IPS-NIHi7 (cell line): ENCODE results near the gene BUB1.
"Not testable (repeated sequence)": the region's sequence is repeated elsewhere in the genome, so short reads cannot be mapped to it uniquely, and the experiment has no call there.

Experiments used
- DNase-seq: peaks from one replicate; pipeline ENCODE4 v3.0.0; 2012; ENCODE audit warnings: mixed read lengths; ENCODE audit errors: extremely low spot score

BUB1 gene

GRCh38 chr2:110677530-110678456 lies at the start of gene BUB1:
Gene BUB1 (minus strand): TSS chr2:110678063. CDS start chr2:110677995, 68 bp downstream.
- peak; percentile 99 for DNase-seq

- no peak for DNase-seq
Observed at GRCh38 chr2:110726285-110726684, 48.4 kb upstream of the BUB1 start.

GRCh38 chr2:110725859-110726258 lies 48.0 kb upstream of the BUB1 start:
- no peak for DNase-seq

GRCh38 chr2:110725370-110725769 lies 47.5 kb upstream of the BUB1 start:
- DNase-seq = no peak

- DNase-seq = no peak
Observed at GRCh38 chr2:110724820-110725219, 47.0 kb upstream of the BUB1 start.

- no peak for DNase-seq
Observed at GRCh38 chr2:110720547-110720946, 42.7 kb upstream of the BUB1 start.

- no peak for DNase-seq
Observed at GRCh38 chr2:110718990-110719389, 41.1 kb upstream of the BUB1 start.

- no peak for DNase-seq
Observed at GRCh38 chr2:110718382-110718781, 40.5 kb upstream of the BUB1 start.

- DNase-seq = no peak
Observed at GRCh38 chr2:110717734-110718133, 39.9 kb upstream of the BUB1 start.

GRCh38 chr2:110716959-110717645 lies 39.2 kb upstream of the BUB1 start:
- no peak for DNase-seq

- DNase-seq = no peak
Observed at GRCh38 chr2:110714452-110715224, 36.8 kb upstream of the BUB1 start.

- DNase-seq = no peak
Observed at GRCh38 chr2:110713513-110714362, 35.9 kb upstream of the BUB1 start.

- no peak for DNase-seq
Observed at GRCh38 chr2:110712737-110713136, 34.9 kb upstream of the BUB1 start.

- no peak for DNase-seq
Observed at GRCh38 chr2:110708455-110708854, 30.6 kb upstream of the BUB1 start.

- no peak for DNase-seq
Observed at GRCh38 chr2:110707386-110707965, 29.6 kb upstream of the BUB1 start.

GRCh38 chr2:110702514-110703380 lies 24.9 kb upstream of the BUB1 start:
- DNase-seq = no peak

- DNase-seq = not testable (repeated sequence)
Observed at GRCh38 chr2:110698253-110698652, 20.4 kb upstream of the BUB1 start.

- DNase-seq = not testable (repeated sequence)
Observed at GRCh38 chr2:110695146-110695898, 17.5 kb upstream of the BUB1 start.

- DNase-seq = no peak
Observed at GRCh38 chr2:110691612-110692258, 13.9 kb upstream of the BUB1 start.
